HepG2 (cell line): ENCODE results near the gene CFAP73.

Experiments
- HOXA9 ChIP-seq: sonication (generic); formaldehyde crosslinking; IDR thresholded peaks from 2 replicates; pipeline ENCODE4 v1.8.1; 2022; ENCODE audit warnings: missing genetic modification reagents, mild to moderate bottlenecking, moderate library complexity, borderline replicate concordance
- SP1 ChIP-seq, 2 experiments: fragments of 450-650 bp in 1 of 2; sonication (generic) in 1 of 2; formaldehyde crosslinking in 1 of 2; IDR thresholded peaks; 2 replicates each; pipeline versions ENCODE4 v1.4.0 to v1.6.1; 2016 to 2020; ENCODE audit warnings: missing genetic modification reagents in 1 of 2

DNA sequence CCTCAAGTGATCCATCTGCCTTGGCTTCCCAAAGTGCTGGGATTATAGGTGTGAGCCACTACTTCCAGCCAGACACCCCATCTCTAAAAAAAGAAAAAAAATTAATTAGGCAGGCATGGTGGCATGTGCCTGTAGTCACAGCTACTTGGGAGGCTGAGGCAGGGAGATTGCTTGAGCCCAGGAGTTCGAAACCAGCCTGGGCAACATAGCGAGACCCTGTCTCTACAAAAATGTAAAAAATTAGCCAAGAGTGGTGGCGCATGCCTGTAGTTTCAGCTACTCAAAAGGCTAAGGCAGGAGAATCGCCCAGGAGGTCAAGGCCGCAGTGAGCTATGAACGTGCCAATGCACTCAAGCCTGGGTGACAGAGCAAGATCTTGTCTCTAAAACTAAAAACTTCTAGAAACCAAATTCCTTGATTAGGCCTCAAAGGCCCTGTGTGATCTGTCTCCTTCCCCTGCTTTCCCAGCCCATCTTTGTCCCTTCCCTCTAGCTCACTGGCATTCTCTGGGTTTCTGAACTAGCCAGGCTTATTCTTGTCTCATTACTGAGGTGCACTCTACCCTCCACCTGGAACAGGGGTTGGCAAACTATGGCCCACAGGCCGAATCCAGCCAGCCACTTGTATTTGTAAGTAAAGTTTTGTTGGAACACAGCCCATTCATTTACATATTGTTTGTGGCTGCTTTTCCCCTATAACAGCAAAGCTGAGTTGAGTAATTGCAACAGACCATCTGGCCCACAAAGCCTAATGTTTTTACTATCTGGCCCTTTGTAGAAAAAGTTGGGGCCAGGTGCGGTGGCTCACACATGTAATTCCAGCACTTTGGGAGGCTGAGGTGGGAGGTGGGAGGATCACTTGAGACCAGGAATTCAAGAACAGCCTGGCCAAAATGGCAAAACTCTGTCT is 54.6 kb downstream of the CFAP73 start:
- TF ChIP-seq HOXA9 (CRISPR knock-in tag) (no peak), SP1 (IDR thresholded peaks at IDR 0.05) (no peak), SP1 (CRISPR knock-in tag; IDR thresholded peaks at IDR 0.05) (no peak)
